GM18499 (cell line): ENCODE data around the gene MPHOSPH8.
"Not testable (repeated sequence)": the region's sequence is repeated elsewhere in the genome, so short reads cannot be mapped to it uniquely, and the experiment has no call there.

Source experiments
- ATAC-seq: cut with Tn5 transposase; IDR thresholded peaks from one replicate; pipeline ENCODE4 v1.9.1; 2021; ENCODE audit warnings: moderate number of reproducible peaks; ENCODE audit not compliant: insufficient read depth, unreplicated experiment

Gene MPHOSPH8

DNA sequence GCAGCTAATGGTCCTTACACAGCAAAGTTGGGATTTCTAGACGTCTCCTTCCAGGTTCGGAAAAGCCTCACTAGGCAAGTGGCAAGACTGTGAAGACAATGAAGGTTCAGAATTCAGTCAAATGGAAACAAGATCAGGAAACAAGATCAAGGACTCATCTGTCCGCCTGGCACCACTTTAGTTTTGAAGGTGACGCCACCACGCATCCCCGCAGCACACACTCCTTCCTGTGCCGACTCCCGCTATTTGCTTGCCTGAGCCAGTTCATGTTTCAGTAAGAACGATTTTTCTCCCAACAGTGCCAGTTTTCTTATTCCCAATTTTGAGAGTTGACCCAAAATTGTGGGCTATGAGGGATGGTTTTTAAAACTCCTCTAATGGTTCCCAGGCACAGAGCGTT, 41.4 kb downstream of the MPHOSPH8 start:
- no peak for ATAC-seq

- ATAC-seq = no peak
These were observed 42.7 kb downstream of the MPHOSPH8 start for GRCh38 chr13:19676168-19676567.

DNA sequence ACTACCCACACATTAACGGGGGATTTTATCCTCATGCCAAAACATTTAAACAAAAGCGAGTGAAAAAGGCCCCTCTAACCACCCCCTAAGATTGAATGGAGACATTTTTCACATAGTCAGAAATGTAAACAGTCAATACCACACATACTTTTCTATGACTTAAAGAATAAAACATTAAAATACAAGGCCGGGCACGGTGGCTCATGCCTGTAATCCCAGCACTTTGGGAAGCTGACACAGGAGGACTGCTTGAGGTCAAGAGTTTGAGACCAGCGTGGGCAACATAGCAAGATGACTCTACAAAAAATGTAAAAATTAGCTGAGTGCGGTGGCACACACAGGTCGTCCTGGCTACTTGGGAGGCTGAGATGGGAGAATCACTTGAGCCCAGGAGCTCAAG, 47.3 kb downstream of the MPHOSPH8 start:
- ATAC-seq = no peak

DNA sequence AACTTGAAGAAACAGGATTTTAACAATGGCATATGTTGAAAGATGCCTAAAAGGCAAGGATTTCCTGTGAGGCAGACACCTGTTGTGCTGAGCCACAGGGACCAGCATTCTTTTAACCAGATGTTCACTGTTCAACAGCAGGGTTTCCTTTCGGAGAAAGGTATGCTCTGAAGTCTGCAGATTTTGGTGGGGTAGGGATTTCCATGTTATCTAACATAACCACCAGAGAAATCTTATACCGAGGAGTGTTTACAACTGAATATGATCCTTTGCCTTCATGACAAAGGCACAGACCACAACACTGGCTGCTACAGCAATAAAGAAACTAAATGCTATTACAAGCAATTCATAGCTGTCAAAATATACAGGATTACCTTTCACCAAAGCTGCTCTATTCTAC, 48.1 kb downstream of the MPHOSPH8 start:
- no peak for ATAC-seq

DNA sequence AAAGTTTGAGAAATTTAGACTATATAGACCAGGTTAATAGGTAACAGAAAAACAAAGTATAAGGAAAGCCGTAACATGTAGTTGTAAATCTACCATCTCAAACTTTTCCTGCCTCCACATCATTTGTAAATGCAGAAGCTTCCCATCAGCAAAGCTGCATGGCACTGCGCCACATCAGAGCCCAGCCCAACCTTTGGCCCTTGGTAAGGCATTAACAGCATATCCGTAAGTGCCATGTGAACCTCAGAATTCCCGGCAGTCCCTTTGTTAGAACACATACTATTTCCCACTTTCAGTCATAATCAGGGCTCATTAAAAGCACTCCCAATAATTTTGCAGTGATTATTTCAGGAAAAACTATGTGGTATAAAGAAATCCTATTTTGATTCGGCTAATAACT, 51.6 kb downstream of the MPHOSPH8 start:
- ATAC-seq = no peak

GRCh38 chr13:19685437-19685836, 52.0 kb downstream of the MPHOSPH8 start:
- ATAC-seq = no peak

DNA sequence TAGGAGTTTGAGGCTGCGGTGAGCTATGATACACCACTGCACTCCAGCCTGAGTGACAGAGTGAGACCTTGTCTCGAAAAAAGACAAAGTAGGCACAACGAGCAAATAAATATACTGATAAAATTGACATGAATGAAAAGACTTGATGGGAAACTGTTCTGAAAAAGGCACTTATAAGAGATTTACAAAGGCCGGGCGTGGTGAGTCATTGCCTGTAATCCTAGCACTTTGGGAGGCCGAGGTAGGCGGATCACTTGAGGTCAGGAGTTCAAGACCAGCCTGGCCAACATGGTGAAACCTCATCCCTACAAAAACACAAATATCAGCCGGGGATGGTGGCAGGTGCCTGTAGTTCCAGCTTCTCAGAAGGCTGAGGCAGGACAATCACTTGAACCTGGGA, 58.0 kb downstream of the MPHOSPH8 start:
- ATAC-seq = not testable (repeated sequence)

DNA sequence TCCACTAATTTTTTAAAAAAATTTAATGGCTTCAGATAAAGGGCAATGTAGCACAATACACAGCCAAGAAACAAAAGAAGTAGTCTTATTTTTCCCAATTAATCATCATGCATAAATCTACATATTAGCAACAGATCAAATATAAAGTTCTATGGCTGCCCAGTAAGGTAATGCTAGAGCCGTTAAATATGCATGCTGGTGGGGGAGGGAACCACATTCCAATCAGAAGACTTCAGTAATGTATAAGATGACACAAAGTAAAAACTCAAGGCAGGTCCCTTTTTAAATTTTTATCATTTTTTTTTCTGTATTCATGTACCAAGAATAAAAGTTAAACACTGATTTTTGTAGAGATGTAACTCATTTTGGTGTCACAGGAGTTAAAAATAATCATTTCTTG, 62.0 kb downstream of the MPHOSPH8 start:
- no peak for ATAC-seq

DNA sequence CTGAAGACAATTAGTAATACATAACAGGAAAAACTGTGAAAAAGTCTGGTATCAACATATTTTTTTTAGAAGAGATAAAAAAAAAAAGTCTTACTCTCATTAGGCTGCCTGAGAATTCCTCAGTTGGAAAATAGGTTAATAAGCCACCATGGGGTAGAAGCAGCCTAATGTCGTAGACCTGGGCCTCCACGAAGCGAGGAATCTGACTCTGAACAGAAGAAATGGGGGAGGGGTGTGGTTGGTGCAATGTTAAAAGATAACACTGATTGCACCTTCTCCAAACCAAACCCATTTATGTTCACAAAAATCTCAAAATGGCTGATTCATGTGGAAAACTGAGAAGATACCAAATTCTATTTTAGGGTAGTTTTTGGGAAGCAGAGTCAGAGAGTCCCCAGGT, 62.4 kb downstream of the MPHOSPH8 start:
- ATAC-seq = no peak

- ATAC-seq = not testable (repeated sequence)
These were observed 67.5 kb downstream of the MPHOSPH8 start for GRCh38 chr13:19700963-19701362.

DNA sequence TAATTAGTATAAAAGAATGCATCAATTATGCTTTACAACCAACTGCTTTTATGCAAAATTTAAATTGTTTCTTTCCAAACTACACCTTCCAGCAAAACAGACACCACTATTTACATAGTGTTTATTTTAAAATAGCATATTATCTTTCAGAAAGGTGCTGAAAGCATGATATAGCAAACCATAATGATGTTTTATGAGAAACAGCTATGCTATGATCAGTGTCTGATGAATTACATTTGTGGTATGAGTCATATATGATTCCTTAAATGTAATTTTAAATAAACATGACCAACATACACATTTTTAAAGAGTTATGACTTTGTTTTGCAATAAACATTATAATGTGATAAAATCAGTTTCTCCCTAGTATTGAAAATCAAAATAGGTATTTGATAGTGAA, 68.2 kb downstream of the MPHOSPH8 start:
- not testable (repeated sequence) for ATAC-seq

- not testable (repeated sequence) for ATAC-seq
These were observed 70.8 kb downstream of the MPHOSPH8 start for GRCh38 chr13:19704256-19704655.

DNA sequence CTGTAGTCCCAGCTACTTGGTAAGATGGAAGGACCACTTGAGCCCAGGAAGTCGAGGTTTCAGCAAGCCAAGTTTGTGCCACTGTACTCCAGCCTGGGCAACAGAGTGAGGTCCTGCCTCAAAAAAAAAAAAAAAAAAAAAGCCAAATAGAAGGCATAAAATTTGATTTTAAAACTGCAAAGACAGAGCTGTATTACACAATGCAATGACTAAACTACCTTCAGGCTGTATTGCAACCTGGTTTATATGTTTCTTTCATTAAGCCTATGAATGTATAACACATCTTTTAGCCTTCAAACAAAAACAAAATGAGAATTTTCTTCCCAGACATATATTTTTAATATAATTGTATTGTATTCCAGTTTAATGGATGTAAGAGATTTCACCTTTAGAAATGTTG, 75.6 kb downstream of the MPHOSPH8 start:
- not testable (repeated sequence) for ATAC-seq

- ATAC-seq = not testable (repeated sequence)
These were observed 76.3 kb downstream of the MPHOSPH8 start for GRCh38 chr13:19709782-19710181.

- ATAC-seq = no peak
These were observed 79.9 kb downstream of the MPHOSPH8 start for GRCh38 chr13:19713186-19713965.

DNA sequence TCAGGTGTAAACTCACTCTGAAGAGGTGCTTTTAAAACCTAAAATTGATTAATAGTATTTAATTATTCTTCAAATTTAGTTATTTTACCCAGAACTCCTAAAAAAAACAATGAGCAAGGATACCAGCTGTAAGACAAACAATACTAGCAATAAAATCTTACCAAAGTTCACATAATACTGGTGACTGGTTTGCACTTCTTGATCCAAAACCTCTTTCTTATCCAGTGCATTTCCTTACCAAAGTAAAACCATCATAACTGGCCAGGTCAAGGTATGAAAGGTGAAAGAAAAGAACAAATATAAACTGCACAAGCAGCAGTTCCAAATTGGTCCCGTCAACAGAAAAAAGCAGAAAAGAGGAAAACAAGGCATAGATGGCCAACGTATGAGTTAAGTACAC, 86.6 kb downstream of the MPHOSPH8 start:
- no peak for ATAC-seq
